Measurements from ENCODE around the gene IARS1. TPM values are rescaled to one million over a fixed set of nuclear protein-coding genes. Genes with fewer than 3 reads are reported as not detected.
A peak's percentile ranks its signal among the peaks of the same experiment; 100 is the strongest.

The IARS1 gene
- total and polyA plus RNA-seq, 4 donors: 21.6 to 120 (median 82.0) TPM

GRCh38 chr9:92295827-92296258 lies 2.3 kb upstream of the IARS1 start:
- Histone ChIP-seq H3K36me3 (ENCODE audit: control insufficient read depth in 4 of 4, insufficient read depth in 4 of 4, low read length in 4 of 4) (peaks cover 2 to 24% (median 8%) of the 10 kb centered on the region in 4 donors), H3K27ac (ENCODE audit: low read depth in 1 of 2, low read length in 1 of 2) (no peak overlapping the region), H3K9me3 (ENCODE audit: control insufficient read depth in 4 of 4, insufficient read depth in 3 of 4, low read length in 3 of 4) (no peaks in the 10 kb centered on the region), H3K4me1 (ENCODE audit: control insufficient read depth in 5 of 5, insufficient read depth in 5 of 5, low read length in 5 of 5) (peaks cover 6 to 21% (median 10%) of the 10 kb centered on the region in 5 donors), H3K4me3 (no peak overlapping the region), H3K27me3 (ENCODE audit: control insufficient read depth in 3 of 3, insufficient read depth in 3 of 3, low read length in 2 of 3) (no peaks in the 10 kb centered on the region), H3K9ac (ENCODE audit: insufficient read depth in 1 of 2, low read length in 2 of 2) (no peak overlapping the region)
- 20 to 65% methylated on average over 4 of the region's 4 CpGs for WGBS, 2 donors
- no peak for TF ChIP-seq CTCF (IDR thresholded peaks at IDR 0.05; ENCODE audit: control extremely low read depth, extremely low read depth)
- ATAC-seq (ENCODE audit: insufficient read depth, low FRiP score): no peak
- DNase-seq: peak in 2 of 3 donors; percentile 14 to 32

GRCh38 chr9:92295240-92295790 lies 1.8 kb upstream of the IARS1 start:
- H3K9ac ChIP-seq (ENCODE audit: insufficient read depth in 1 of 2, low read length in 2 of 2): no peak overlapping the region
- no peaks in the 10 kb centered on the region for H3K9me3 ChIP-seq (ENCODE audit: control insufficient read depth in 4 of 4, insufficient read depth in 3 of 4, low read length in 3 of 4)
- WGBS, 2 donors: 81 to 84% methylated on average over 7 of the region's 7 CpGs
- peaks cover 0 to 23% (median 6%) of the 10 kb centered on the region in 4 donors for H3K36me3 ChIP-seq (ENCODE audit: control insufficient read depth in 4 of 4, insufficient read depth in 4 of 4, low read length in 4 of 4)
- DNase-seq: peak in 2 of 3 donors; percentile 5 to 9
- no peaks in the 10 kb centered on the region for H3K27me3 ChIP-seq (ENCODE audit: control insufficient read depth in 3 of 3, insufficient read depth in 3 of 3, low read length in 2 of 3)
- no peak for TF ChIP-seq CTCF (IDR thresholded peaks at IDR 0.05; ENCODE audit: control extremely low read depth, extremely low read depth)
- H3K27ac ChIP-seq (ENCODE audit: low read depth in 1 of 2, low read length in 1 of 2): no peak overlapping the region
- no peak overlapping the region for H3K4me3 ChIP-seq
- ATAC-seq (ENCODE audit: insufficient read depth, low FRiP score): no peak
- H3K4me1 ChIP-seq (ENCODE audit: control insufficient read depth in 5 of 5, insufficient read depth in 5 of 5, low read length in 5 of 5): peaks cover 6 to 21% (median 10%) of the 10 kb centered on the region in 5 donors

- Histone ChIP-seq H3K4me3 (peak overlapping the region; percentile 45), H3K9me3 (ENCODE audit: control insufficient read depth in 4 of 4, insufficient read depth in 3 of 4, low read length in 3 of 4) (no peaks in the 10 kb centered on the region), H3K4me1 (ENCODE audit: control insufficient read depth in 5 of 5, insufficient read depth in 5 of 5, low read length in 5 of 5) (peaks cover 6 to 21% (median 10%) of the 10 kb centered on the region in 5 donors), H3K27ac (ENCODE audit: low read depth in 1 of 2, low read length in 1 of 2) (peak overlapping the region; percentile 54 to 71), H3K9ac (ENCODE audit: insufficient read depth in 1 of 2, low read length in 2 of 2) (peak overlapping the region in 1 of 2 donors; percentile 73), H3K27me3 (ENCODE audit: control insufficient read depth in 3 of 3, insufficient read depth in 3 of 3, low read length in 2 of 3) (no peaks in the 10 kb centered on the region), H3K36me3 (ENCODE audit: control insufficient read depth in 4 of 4, insufficient read depth in 4 of 4, low read length in 4 of 4) (peaks cover 0 to 17% (median 4%) of the 10 kb centered on the region in 4 donors)
- DNase-seq: peak; percentile 20 to 33 (median 30)
- no peak for ATAC-seq (ENCODE audit: insufficient read depth, low FRiP score)
- TF ChIP-seq CTCF (IDR thresholded peaks at IDR 0.05; ENCODE audit: control extremely low read depth, extremely low read depth): no peak
- WGBS, 2 donors: 16 to 19% methylated on average over 13 of the region's 13 CpGs
Observed at GRCh38 chr9:92294297-92294676, 790 bp upstream of the IARS1 start.

DNA sequence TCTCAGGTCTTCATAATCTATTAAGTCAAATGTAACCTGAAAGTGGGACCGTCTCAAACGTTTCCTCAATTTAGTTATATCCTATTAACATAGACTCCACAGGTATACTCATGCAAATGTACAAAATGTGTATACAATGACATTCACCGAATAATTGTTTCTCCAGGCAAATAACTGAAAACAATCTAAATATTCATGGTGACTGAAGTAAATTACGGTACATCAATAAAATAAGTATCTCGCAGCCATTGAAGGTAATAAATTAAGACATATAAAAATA lies 482 bp downstream of the IARS1 start:
- ATAC-seq (ENCODE audit: insufficient read depth, low FRiP score) (no peak), DNase-seq (no peak)
- Histone ChIP-seq H3K27me3 (ENCODE audit: control insufficient read depth in 3 of 3, insufficient read depth in 3 of 3, low read length in 2 of 3) (no peaks in the 10 kb centered on the region), H3K4me1 (ENCODE audit: control insufficient read depth in 5 of 5, insufficient read depth in 5 of 5, low read length in 5 of 5) (peaks cover 6 to 21% (median 10%) of the 10 kb centered on the region in 5 donors), H3K27ac (ENCODE audit: low read depth in 1 of 2, low read length in 1 of 2) (no peak overlapping the region), H3K36me3 (ENCODE audit: control insufficient read depth in 4 of 4, insufficient read depth in 4 of 4, low read length in 4 of 4) (peaks cover 0 to 16% (median 2%) of the 10 kb centered on the region in 4 donors), H3K9me3 (ENCODE audit: control insufficient read depth in 4 of 4, insufficient read depth in 3 of 4, low read length in 3 of 4) (no peaks in the 10 kb centered on the region), H3K4me3 (peak overlapping the region; percentile 88), H3K9ac (ENCODE audit: insufficient read depth in 1 of 2, low read length in 2 of 2) (peak overlapping the region; percentile 65 to 84)
- WGBS, 2 donors: 1 to 2% methylated on average over 5 of the region's 5 CpGs
- no peak for TF ChIP-seq CTCF (IDR thresholded peaks at IDR 0.05; ENCODE audit: control extremely low read depth, extremely low read depth)
